Measurements from ENCODE around the gene KLHL25.

The KLHL25 gene

DNA sequence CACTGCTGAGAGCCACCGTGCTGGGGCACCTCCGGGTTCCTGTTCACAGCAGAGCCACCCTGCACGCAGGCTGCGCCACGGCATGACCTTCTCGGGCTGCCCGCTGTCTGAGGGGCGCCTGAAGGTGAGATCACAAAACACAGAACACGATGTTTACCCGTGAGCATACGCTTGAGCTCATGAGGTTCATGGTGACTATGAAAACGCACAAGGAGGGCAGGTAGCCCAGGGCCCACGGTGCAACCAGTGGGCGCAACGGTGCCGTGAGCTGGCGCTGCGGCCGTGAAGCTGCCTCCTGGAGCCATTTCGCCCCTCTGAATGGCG, 36.1 kb downstream of the KLHL25 start:
- DNase-seq = no peak

DNA sequence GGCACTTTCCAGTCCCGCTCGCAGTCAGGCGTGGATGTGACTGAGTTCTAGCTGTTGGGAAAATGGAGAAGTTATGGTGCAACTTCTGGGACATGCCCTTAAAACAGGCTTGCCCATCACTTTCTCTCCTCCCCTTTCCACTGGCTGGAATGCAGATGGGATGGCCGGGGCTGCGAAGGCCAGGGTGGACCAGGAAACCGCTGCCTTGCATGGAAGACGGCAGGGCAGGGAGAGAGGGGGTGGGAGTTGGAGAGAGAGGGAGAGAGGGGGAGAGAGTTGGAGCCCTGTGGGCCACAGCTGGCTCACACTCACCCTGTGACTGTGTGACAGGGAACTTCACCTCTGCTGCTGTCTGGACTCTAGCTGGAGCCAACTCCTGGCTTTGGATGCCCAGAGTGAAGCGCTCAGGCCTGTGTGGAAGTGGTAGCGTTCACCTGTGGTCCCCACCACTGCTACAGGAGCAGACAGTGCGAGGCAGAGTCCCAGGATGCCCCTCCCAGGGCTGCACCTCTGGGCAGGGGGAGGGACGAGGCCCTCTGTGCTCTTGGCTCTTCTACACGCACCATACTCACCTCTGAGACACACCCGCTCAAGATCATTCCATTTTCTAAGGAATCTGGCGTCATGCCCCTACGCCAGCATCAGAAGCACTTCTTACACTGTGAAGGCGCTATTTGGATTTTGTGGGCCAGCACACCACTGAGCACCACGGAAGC, 36.6 kb downstream of the KLHL25 start:
- DNase-seq = no peak

DNA sequence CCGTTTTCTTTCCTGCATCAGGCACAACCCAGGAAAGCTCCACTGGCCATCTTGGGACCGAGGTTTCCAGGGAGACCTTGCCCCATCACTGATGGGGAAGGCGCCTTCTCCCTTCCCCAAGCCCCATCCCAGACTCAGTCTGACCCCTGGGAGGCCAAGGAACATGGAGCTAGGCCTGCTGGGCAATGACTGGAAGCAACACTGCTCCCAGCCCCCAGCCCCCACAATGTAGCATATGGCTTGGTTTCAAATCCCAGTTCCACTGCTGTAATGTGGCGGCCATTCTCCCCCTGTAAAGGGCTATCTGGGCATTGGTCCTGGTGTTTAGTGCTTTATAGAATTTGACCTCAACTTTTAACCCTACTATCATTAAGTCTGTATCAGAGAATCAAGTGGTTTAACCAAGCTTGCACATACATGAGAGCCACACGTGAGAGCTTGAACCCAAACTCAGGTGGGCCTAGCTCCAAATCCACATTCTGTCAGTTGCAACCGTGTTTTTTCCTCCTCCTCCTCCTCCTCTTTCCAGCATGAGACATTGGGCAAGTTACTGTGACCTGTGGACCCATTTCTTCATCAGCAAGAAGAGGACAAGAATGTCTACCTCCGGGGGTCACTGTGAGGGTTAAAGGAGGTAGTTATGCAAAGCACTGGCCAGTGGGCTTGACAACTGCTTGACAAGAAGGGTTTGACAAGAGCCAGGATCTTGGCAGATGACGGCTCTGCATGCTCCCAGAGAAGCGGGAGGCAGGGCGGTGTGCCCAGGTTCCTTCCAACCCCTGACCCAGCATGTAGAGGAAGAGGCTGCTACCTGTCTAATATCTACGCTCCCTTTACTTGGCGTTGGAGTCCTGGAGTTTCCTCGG, 37.4 kb downstream of the KLHL25 start:
- no peak for DNase-seq

DNA sequence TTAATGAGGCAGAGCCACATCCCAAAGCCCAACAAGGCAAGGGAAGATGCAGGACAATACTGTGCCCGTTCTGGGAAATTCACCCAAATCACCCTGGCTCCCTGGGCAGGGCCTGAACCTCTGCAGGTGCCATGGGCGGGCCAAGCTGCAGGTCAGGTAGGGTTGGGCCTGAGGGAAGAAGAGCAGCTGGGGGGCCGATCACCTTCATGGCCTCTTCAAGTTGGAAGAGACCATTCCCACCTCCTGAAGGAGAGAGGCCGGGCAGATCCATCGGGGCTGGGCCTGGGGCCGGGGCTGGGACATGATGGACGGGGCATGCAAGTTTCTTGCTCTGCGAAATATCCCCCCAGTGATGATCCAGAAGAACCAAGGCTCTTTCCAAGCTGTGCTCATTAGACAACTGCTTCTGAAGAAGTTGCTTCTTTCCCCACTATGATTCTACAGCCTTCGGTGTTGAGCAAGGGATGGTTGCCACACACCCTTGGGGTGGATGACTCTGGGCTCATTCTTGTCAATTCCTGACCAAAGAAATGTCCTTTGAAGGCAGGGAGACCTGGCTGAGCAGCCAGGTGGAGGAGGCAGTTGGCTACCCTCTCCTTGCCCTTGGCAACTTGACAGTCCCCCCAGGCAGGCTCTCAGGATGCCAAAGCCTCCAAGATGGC, 38.2 kb downstream of the KLHL25 start:
- no peak for DNase-seq

DNA sequence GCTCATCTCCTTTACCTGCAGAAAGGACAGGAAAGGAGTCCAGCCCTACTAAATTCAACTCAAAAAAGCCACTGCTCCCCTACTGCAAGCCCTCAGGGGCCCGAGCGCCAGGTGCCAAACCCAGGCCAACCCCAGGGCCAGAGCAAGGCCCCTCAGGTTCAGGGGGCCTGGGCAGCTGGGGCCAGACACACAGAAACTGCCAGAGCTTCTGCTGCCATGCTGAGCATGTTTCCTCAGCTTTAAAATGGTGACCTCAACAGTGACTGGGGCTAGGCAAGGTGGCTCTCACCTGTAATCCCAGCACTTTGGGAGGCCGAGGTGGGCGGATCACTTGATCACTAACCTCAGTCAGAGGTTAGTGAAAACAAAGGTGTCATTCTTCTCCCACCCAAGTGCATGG, 38.8 kb downstream of the KLHL25 start:
- no peak for DNase-seq

GRCh38 chr15:85755471-85755870, 39.3 kb downstream of the KLHL25 start:
- no peak for DNase-seq

- no peak for DNase-seq
Measured at GRCh38 chr15:85754989-85755388, 39.7 kb downstream of the KLHL25 start.

DNA sequence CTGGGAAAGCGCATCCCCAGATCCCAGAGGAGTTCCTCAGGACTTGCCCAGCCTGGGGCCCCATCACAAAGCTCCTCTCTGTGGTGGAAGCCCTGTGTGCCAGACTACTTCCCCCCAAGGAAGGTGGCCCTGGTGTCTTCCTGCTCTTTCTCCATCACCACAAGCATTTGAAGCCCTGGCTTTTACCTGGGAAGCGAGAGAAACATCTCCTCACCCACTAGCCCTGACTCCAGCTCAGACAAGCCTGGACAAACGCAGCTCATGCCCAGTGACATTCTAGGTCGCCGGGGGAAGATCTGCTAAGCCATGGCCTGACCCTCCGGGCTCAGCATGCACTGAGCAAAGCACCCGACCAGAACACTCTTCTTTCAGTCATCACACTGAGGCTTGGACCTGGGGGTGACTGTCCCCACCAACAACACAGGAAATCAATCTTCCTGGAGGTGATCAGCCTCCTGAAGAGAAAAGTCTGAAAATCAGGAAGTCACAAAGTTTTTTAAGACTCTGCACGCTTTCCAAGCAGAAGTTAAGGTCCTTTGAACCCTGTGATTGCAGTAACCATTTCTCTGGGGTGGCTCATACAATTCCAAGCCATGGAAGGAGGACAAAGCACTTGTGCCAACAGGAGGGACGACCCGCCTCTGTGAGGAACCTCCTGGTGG, 40.8 kb downstream of the KLHL25 start:
- no peak for DNase-seq

DNA sequence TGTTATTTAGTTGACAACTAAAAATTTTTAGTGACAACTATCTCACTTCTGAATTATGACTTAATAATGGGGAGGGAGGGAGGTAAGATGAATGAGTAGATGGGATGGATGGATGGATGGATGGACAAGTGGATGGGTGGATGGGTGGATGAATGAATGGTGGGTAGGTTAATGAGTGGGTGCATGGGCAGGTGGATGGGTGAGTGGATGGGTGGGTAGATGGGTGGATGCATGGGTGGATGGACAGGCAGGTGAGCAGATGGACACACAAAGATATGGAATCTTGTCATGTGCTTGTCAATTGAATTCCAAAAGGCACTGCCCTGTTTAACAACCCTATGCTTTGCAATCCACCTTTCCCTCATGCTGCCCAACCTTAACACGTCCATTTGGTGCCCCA, 41.5 kb downstream of the KLHL25 start:
- no peak for DNase-seq

DNA sequence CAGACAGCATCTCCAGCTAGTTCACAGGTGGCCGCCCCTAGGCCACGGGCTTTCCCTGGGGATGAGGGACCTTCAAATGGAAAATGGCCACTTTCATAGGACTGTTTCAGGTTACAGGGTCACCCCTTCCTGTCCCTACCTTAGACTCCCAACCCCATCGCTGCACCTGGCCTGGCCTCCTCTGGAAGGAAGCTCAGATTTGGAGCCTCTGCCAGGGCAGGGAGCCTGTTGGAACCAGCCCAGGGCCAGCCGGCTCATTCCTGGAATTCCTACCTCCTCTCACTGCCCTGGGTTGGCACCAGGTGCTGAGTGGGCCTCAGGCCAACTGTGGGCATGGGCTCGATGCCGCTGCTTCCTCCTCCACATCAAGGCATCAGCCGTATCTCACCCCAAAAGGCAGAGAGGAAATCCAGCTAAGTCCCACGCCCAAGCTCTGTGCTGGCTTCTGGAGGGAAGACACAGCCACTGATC, 42.2 kb downstream of the KLHL25 start:
- DNase-seq = no peak

DNA sequence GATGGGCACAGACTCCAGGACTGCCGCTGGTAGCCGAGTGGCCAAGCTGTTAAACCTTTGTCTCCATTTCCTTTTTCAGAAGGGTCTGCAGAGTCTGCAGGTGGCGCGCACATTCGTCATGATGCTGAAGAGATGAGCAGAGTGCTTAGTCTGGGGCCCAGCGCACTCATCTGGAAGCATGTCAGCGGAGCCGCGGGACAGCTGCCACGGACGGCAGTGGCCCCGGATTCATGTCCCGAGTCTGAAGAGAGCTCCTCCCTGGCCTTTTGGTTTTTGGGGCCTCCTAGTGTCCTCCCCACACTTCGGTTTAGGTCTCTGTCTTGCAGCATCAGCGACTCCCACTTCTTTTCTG, 42.6 kb downstream of the KLHL25 start:
- no peak for DNase-seq

DNA sequence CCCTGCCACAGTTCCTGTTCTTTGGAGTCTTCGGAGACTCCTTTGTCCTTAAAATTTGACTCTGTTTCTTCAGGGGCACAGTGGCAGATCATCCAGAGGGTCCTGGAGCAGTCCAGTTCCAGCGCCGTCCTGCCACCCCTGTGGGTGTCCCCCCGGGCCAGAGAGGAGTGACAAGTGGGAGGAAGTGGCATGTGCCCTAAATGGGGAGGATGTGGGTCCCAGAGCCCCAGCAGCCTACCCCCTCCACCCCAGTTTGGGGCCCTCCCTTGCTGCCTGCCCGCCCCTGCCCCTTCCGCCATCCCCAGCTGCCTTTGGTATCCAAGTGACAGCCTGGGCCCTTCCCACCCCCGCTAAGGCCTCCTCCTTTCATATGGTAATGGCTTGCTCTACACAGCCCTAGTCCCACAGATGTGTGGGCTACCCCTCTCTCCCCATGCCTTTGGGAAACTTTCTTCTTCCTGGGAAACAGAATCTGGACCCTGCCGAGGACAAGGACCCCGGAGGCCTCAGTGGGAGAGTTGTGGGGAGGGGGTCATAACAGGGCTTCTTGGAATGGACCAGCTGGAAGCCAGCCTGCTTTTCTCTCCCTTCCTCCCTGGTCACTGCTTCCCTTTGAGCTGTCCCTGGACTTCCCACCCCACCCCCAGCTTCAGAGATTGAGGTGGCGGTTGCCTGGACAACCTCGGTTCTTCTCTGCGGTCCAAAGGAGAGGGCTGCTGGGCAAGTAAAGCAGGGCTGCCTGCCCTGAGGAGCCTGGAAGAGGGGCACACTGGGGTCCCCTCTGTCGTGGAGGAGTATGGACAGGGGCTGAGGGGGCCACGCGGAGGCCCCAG, 43.2 kb downstream of the KLHL25 start:
- no peak for DNase-seq

DNA sequence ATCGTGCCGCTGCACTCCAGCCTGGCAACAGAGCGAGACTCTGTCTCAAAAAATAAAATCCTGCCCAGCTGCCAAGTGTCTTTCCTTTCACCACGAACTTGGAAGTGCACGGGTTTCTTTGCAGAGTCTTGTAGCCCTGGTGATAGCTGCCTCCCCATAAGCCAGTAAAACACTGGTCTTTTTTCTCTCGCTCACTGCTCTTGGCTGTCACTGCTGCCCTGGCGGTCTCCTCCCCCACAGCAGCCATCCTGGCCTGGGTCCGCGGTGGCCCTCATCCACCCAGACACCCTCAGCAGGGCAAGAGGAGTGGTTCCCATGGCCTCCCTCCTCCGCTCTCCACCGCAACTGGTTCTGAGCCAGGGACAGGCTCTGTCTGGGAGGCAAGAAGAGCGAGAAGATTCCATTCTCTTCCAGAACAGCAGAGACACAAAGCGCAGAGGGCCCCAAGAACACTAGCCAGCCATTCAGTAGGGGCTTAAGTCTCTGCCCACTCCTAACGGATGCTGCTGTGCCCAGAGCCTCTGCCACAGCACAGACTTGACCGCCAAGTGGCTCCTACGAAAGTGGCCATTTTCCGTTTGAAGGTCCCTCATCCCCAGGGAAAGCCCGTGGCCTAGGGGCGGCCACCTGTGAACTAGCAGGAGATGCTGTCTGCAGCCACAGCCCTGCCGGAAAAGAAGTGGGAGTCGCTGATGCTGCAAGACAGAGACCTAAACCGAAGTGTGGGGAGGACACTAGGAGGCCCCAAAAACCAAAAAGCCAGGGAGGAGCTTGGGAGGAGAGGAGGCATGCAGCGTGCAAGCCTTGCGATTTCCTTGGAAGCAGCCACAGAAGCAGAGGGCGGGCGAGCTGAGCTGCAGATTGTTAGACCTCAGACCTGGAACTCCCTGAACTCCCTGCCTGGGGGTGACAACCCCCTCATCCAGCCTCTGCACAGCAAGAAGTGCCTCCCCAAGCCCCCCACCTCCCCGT, 44.1 kb downstream of the KLHL25 start:
- DNase-seq = no peak

DNA sequence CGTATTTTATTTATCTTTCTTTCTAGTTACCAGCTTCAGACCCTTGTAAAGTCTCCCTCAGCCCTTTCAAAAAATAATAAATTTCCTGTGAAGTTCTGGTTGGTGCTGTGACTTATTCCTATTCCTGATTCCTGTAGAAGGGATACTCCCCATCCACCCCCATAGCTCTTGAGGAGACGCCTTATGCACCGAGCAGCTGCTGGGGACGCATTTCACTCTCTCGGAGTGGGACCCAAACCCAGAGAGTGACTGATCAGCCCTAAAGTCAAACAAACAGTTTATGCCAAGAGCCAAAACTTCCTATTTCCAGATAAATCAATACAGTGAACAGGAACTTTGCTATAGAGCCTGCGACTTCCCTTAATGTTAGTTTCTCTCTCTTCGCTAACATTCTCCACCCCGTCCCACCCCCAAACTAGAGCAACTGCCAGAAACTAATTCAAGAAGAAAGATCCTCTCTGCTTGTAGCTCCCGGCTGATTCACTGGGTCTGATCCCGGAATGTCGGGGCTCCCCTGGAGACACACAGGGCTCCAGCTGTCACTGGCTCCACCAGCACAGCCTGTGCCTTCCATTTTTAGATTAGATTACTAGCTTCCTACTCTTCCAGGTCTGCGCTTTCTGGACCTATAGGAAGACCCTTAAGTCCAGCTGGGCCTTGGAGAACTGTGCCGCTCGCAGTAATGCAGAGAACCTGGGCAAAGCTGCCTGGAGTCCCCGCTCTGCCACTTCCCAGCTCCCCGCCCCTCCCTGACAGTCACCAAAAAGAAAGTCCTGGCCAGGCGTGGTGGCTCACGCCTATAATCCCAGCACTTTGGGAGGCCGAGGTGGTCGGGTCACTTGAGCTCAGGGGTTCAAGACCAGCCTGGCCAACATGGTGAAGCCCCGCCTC, 45.2 kb downstream of the KLHL25 start:
- no peak for DNase-seq

GRCh38 chr15:85748729-85749128, 46.0 kb downstream of the KLHL25 start:
- DNase-seq = no peak

DNA sequence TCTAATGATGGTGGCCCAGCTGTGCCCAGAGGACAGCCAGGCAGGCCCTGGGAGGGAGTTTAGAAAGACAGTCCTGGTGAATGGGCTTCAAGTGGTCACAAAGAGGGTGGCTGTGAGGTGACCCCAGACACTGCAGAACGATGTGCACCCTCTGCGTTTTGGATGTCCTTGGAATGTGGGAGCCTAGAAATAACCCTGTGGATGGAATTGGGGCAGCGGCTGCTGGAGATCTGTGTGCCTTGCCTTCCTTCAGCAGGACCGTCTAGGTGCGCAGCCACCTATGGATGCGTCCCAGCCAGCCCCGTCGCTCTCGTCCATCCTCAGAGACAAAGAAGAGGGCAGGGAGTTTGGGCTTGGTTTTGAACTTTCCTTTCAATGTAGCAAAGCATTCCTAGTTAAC, 46.5 kb downstream of the KLHL25 start:
- no peak for DNase-seq

DNA sequence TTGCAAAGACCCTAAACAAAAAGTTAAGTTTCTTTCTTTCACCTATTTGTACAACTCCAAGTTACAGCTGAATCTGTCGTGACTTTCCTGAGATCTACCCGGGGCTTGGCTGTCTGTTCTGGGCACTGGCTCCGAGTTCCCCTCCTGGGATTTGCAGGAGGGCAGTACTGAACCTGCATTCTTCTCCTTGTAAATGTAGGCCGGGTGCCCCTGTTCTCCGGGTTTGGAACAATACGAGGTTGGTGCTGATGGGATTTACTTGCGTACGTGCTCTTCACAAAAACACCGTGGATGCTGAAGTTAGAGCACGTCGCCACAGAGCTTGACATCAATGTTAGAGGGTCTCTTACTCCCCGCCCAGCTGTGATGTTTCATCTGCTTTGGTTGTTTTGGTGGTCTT, 48.1 kb downstream of the KLHL25 start:
- DNase-seq = no peak

- no peak for DNase-seq
Measured at GRCh38 chr15:85745525-85746150, 49.1 kb downstream of the KLHL25 start.

GRCh38 chr15:85745023-85745422, 49.7 kb downstream of the KLHL25 start:
- DNase-seq = no peak

- DNase-seq = no peak
Measured at GRCh38 chr15:85744579-85744978, 50.1 kb downstream of the KLHL25 start.

All from NCI-H187 treated with DMSO at 0.1 percent for 48 hours (cell line).